ENCODE data around the gene LIN28B.
"Not testable (repeated sequence)": the region's sequence is repeated elsewhere in the genome, so short reads cannot be mapped to it uniquely, and the experiment has no call there.

LIN28B gene

GRCh38 chr6:105067329-105067728 is 110.4 kb downstream of the LIN28B start:
- DNase-seq (ENCODE audit: low read depth in 2 of 2): no peak

GRCh38 chr6:105068407-105068806 is 111.5 kb downstream of the LIN28B start:
- no peak for DNase-seq (ENCODE audit: low read depth in 2 of 2)

GRCh38 chr6:105069821-105070445 is 113.0 kb downstream of the LIN28B start:
- DNase-seq (ENCODE audit: low read depth in 2 of 2): no peak

GRCh38 chr6:105072798-105073199 is 115.9 kb downstream of the LIN28B start:
- no peak for DNase-seq (ENCODE audit: low read depth in 2 of 2)

GRCh38 chr6:105075210-105075609 is 118.3 kb downstream of the LIN28B start:
- no peak for DNase-seq (ENCODE audit: low read depth in 2 of 2)

GRCh38 chr6:105076418-105076817 is 119.5 kb downstream of the LIN28B start:
- not testable (repeated sequence) for DNase-seq (ENCODE audit: low read depth in 2 of 2)

- DNase-seq (ENCODE audit: low read depth in 2 of 2): no peak
These were observed 120.9 kb downstream of the LIN28B start for GRCh38 chr6:105077596-105078385.

GRCh38 chr6:105078386-105078708 is 121.4 kb downstream of the LIN28B start:
- no peak for DNase-seq (ENCODE audit: low read depth in 2 of 2)

GRCh38 chr6:105080279-105080678 is 123.4 kb downstream of the LIN28B start:
- DNase-seq (ENCODE audit: low read depth in 2 of 2): no peak

GRCh38 chr6:105081662-105082061 is 124.8 kb downstream of the LIN28B start:
- not testable (repeated sequence) for DNase-seq (ENCODE audit: low read depth in 2 of 2)

- DNase-seq (ENCODE audit: low read depth in 2 of 2): no peak
These were observed 130.8 kb downstream of the LIN28B start for GRCh38 chr6:105087571-105088211.

- no peak for DNase-seq (ENCODE audit: low read depth in 2 of 2)
These were observed 134.4 kb downstream of the LIN28B start for GRCh38 chr6:105091140-105091829.

GRCh38 chr6:105094133-105094640 is 137.3 kb downstream of the LIN28B start:
- no peak for DNase-seq (ENCODE audit: low read depth in 2 of 2)

- DNase-seq (ENCODE audit: low read depth in 2 of 2): no peak
These were observed 138.2 kb downstream of the LIN28B start for GRCh38 chr6:105095139-105095538.

- DNase-seq (ENCODE audit: low read depth in 2 of 2): no peak
These were observed 140.4 kb downstream of the LIN28B start for GRCh38 chr6:105097288-105097687.

- DNase-seq (ENCODE audit: low read depth in 2 of 2): no peak
These were observed 142.5 kb downstream of the LIN28B start for GRCh38 chr6:105099371-105099770.

GRCh38 chr6:105102186-105102585 is 145.3 kb downstream of the LIN28B start:
- no peak for DNase-seq (ENCODE audit: low read depth in 2 of 2)

- no peak for DNase-seq (ENCODE audit: low read depth in 2 of 2)
These were observed 148.2 kb downstream of the LIN28B start for GRCh38 chr6:105105094-105105493.

GRCh38 chr6:105106260-105106659 is 149.4 kb downstream of the LIN28B start:
- no peak for DNase-seq (ENCODE audit: low read depth in 2 of 2)

GRCh38 chr6:105107207-105107606 is 150.3 kb downstream of the LIN28B start:
- no peak for DNase-seq (ENCODE audit: low read depth in 2 of 2)

GRCh38 chr6:105108631-105109262 is 151.8 kb downstream of the LIN28B start:
- no peak for DNase-seq (ENCODE audit: low read depth in 2 of 2)

All from stimulated activated CD8-positive, alpha-beta memory T cell treated with anti-CD3 and anti-CD28 coated beads, Interleukin-2, amount 100 ng/mL, for 1 hour (primary cell).